KG1 (cell line): Measurements from ENCODE around the gene GCLC.

Experiments used
- DNase-seq: peaks from one replicate; lab custom pipeline; 2025; lab: John Stamatoyannopoulos, UW

Gene GCLC

DNA sequence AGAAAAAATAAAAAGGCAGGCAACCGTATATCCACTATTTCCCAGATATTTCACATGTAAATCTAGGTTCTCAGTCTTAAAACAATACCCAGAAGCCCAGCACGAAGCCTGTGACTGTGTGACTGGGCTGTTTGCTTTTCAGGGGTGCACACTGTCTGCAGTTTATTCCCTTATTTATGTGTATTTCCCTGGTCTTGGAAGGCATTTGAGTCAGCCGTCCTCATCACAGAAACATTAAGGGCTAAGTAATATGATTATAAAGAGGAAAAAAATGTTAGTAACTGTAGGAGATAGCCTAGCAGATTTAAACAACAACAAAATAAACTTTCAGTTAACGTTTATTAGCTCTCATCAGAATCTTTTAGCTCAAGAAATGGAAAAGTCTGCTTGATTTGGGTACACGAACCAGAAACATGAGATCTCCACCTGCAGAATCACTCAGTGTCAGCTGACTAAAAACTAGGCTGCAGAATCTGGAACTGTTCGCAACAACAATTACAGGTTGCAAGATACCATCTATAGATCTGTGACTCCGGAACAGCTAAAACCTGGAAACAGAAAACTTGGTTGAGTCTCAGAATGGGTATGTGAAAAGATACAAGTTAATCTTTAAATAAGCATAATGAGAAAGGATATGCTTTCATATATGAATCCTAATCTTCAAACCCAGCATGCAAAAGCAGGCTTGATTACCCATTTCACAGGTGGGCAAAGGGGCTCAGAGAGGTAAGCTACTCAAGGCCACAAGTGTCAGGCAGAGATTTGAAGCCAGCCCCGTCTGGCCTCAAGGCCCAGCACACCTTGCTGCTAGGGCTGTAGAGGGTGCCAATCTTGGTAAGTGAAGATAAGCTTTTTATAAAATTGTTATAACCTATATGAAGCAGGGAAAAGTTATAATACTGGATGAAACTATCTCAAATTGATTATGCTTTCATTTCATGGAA, 21.1 kb downstream of the GCLC start:
- DNase-seq, result no peak

DNA sequence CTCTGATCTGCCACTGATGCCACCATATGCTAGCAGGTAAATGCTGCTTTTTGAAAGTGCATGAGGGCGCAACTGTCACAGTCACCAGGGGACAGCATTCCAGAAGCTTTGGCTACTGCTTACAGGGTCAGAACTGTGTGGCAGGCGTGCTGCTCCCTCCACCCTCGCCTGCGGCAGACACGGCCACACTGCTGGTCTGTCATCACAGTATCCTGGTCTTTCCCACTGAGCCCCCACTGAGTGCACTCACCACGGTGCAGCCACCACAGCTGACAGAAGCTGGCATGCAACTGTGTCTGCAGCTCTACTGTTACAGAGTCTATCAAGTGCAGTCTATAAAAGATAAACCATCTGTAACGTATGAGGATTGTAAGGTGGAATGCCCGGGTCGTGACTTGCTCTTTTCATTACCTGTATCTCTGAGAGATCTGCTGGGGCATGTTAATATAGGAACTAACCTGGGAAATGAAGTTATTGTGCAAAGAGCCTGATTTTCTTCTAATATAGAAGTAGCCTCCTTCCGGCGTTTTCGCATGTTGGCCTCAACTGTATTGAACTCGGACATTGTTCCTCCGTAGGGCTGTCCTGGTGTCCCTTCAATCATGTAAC, 24.5 kb downstream of the GCLC start:
- no peak for DNase-seq

DNA sequence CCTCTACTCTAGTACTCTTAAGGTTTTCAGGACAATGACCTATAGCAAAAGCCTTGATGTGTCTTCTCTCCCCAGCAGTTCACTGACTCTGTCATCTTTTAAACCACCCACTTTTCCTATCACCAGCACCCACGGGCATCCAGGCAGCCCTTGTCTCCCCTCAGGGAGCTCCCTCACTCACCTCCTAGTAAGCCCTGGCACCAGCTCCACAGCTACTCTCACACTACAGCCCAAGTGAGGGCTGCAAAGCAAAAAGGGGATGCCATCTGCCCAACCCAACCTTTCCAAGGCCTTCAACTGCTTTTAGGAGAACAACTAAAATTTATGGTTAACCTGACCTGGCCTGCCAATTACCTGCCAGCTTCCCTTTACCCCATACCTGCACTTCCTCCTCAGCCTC, 26.0 kb downstream of the GCLC start:
- DNase-seq, result no peak

DNA sequence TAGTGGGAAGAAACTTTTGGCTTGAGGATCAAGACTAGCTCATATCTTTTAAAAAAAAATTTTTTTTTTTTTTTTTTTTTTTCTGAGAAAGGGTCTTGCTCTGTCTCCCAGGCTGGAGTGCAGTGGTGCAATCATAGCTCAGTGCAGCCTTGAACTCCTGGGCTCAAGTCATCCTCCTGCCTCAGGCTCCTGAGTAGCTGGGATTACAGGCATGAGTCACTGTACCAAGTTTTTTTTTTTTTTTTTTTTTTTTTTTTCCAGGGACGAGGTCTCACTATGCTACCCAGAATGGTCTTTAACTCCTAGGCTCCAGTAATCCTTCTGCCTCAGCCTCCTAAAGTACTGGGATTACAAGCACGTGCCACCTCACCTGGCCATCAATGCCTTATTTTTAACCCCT, 27.9 kb downstream of the GCLC start:
- DNase-seq, result no peak

DNA sequence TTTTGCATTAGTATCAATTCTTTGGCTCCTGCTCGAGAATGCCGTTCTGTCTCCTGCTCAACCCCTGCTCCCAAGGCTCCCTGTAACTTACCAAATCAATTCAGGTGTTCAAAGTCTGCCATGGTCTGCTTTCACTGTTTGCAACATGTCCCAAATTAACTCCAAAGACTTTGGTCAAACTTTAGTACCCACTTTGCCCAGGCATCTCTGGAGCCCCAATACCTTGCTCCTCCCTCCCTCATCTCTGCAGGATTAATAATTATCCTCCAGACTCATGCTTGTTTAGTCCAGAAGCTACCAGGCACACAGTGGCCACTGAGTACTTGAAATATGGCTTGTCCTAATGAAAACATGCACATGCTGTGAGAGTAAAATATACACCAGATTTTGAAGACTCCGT, 30.2 kb downstream of the GCLC start:
- no peak for DNase-seq

DNA sequence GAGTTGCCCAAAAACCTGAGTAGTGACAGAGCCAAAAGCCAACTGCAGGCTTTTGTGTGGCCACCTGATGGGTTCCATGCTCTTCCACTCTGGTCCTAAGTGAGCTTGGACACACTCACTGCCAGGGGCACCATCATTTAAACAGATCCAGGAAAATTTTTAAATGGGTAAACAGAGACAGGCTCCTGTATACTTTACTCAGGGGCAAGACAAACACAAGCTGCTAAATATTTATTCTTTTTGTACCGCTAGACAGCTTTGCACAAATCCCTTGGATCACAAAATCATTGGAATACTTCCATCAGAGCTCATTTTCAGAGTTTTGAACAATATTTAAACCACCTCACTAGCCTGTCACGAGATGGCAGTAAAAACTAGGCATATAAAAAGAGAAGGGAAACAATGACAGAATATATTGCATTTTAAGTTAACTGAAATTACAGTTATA, 31.4 kb downstream of the GCLC start:
- no peak for DNase-seq

DNA sequence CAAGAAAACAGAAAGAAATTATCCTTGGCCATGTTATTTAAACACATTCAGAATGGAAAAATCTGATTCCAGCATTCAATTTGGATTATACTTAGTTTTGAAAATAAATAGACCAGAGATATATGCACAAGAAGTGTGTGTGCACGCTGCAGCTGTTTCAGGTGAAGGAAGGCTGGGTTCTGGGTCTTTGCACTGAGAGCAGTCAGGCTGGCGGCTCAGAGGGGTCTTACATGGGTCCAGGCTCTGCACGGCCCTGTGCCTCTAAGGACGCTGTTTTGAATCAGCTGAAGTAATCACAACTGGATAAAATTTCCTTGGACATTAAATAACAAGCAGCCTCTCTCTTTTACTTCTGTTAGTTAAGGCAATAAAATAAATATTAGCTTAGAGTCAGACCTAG, 31.8 kb downstream of the GCLC start:
- DNase-seq, result no peak

DNA sequence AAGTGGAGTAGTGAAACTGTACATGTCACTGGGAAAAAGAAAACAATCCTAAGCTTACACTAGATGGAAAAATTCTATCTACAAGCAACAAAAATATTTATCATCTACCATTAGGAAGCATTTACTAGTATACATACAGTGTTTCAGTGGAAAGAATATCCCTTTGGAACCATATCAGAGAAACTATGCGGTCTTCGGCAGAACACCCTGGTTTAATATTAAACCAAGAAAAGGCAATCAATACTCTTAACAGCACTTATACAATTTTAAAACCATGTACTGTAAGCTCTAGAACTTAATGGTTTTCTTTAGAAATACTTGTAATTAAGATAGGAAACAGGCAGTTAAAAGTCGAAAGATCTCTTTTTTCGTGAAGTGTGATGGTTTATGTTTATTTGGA, 32.3 kb downstream of the GCLC start:
- no peak for DNase-seq

DNA sequence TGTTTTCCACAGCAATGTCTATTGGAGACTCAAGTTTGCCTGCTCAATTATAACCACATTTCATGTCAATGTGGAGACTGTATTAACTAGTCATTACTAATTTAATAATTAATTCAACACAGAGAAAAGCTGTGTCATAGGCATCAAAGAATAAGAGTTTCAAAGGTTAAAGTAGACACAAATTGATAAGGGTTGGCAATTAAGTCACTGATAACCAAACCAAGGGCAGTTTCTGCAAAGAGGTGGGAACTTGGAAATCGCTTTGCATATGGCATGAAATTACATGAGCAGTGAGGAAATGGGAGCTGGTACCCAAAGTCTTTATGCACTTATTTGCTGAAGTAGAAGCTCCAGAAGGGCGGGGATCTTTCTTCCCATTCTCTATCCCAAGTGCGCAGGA, 34.2 kb downstream of the GCLC start:
- no peak for DNase-seq

DNA sequence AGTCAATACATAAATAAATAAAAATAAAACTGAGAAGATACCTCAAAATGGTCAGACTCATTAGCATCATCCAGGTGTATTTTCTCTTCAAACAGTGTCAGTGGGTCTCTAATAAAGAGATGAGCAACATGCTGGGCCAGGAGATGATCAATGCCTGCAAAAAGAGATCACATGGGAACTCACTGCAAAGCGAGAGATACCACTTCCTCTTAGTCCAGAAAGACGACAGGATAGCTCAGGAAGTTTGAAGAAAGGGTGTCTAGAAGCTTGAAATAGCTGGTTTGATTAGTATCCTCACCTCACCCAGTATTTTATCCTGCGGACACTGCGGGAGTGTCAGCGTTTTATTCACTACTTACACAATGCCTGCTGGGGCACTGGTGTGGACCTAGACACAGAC, 38.0 kb downstream of the GCLC start:
- DNase-seq, result no peak

DNA sequence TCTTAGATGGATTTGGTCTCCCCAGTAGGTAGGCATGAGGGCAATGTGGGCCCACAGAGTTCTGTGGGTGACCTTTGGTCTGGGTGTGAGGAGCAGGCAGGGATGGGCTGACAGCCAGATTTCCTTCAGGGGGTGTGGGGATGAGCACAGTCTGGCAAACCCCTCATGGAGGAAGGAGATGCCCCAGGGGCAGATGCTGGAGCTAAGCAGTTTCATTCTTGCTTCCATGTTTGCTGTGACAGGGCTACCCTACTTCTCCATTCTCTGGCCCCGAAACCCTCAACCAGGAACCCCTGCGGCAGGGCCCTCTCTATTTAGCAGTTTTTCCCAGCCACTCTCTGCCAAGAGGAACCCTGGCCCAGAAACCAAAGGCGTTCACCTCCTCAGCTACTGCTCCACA, 40.4 kb downstream of the GCLC start:
- DNase-seq, result no peak

DNA sequence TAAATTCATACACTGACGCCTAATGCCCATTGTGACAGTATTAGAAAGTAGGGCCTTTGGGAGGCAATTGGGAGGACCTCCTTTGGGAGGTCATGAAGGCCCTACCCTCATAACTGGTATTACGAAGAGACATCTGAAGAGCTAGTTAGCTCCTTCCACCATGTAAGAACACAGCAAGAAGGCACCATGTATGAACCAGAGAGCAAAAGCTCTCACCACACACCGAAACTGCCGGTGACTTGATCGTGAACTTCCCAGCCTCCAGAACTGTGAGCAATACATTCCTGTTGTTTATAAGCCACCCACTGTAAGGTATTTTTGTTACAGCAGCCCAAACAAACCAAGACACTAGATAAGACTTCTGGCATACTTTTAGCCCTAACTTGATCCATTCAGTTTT, 41.8 kb downstream of the GCLC start:
- no peak for DNase-seq

DNA sequence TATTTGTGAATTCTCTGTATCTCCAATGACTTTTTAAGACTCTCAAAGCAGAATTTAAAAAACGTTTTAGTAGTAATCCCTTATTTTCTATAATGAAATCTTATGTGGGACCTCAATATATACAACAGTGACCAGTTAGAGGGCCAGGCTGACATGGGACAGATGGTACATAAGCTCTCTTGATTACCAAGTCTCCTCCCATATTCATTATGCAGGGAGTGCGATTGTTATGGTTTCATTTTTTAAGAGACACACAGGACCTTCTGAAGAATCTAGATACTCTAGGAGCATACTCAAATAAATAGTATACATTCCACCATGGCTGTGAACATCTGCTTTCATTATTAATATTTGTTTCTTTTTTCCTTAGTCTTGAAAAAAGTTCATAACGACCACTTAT, 43.5 kb downstream of the GCLC start:
- DNase-seq, result no peak

DNA sequence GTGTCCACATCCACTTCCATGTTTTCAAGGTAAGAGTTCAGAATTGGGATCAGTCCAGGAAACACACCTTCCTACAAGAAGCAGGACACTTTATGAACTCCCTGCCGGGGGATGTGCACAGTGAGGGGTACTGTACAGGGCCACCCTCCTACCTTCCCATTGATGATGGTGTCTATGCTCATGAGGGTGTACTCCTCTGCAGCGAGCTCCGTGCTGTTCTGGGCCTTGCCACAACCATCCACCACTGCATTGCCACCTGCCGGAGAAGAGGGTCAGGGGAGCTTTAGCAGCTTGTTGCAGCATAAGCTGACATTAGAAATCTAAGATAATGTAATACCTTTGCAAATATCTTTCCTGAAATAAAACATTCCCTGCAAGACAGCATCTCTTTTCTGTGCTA, 44.8 kb downstream of the GCLC start:
- no peak for DNase-seq

DNA sequence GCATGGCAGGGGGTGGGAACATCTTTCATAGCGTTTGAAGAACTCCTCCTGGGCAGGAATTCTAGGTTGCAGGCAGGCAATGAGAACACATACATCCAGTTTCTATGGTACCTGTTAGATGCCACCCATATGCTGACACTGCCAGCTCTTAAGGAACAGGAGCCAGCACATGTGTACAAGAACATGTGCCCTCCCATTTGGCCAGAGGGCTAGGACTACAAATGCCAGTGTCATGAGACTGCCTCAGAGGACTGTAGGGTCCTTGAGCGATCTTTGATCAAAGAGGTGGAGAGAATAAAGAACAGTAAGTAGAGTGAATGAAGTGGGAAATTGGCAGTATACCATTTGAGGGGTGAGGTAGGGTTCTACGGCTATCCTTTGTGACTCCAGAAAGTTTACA, 45.8 kb downstream of the GCLC start:
- no peak for DNase-seq

DNA sequence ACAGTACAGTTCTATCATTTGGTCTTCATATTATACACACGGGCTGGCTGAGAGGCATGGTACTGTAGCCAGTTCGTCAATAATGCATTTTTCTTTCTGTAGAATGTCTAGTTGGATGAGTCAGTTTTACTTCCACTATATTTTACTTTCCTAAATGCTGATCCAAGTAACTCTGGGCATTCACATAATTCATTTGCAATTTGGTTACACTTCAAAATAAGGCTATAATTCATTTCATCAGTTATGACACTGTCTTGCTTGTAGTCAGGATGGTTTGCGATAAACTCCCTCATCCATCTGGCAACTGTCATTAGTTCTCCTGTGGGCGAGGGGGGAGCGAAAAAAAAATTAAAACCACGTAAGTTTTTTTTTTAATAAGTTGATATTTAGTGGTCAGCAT, 46.3 kb downstream of the GCLC start:
- no peak for DNase-seq

DNA sequence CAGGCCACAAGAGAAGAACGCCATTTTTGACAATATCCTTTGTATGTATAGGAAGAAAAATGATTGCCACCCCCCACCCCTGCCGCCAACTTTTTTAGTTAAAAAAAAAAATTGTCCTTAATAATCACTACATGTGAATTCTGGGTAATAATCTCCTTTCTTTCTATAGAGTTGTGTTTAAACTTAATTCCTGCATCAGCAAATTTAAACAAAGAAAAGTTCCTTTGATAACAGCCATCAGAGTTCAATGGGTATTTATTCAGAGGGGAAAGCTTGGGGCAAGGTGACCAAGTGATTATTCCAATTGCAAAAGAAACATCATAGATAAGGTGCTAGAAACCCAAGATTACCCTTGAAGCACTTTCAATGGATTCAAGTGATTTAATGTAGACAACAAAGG, 47.0 kb downstream of the GCLC start:
- DNase-seq, result no peak

DNA sequence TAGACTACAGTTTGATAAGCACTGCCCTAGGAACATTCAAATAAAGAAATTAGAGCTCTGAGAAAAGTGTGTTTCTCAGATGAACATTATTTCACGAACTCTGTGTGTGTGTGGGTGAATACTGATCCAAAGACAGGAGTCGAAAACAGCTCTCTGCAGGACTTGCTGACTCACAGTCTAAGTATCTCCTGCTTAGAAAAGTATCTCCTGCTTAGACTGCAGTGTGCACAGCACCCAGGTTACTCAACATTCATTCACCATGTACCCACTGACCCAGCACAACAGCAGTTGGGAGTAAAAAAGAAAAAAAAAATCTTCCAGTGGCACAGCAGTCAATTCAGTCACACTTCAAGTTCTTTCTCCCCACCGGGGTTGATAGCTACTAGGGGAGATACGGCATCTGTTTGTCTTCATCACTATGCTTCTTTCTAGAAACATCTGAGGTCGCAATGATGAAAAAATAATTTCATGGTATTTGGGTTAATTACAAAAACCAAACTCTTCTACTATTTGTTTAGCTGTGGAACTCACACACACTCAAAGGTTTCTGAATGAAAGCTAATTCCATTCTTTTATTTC, 48.0 kb downstream of the GCLC start:
- no peak for DNase-seq

DNA sequence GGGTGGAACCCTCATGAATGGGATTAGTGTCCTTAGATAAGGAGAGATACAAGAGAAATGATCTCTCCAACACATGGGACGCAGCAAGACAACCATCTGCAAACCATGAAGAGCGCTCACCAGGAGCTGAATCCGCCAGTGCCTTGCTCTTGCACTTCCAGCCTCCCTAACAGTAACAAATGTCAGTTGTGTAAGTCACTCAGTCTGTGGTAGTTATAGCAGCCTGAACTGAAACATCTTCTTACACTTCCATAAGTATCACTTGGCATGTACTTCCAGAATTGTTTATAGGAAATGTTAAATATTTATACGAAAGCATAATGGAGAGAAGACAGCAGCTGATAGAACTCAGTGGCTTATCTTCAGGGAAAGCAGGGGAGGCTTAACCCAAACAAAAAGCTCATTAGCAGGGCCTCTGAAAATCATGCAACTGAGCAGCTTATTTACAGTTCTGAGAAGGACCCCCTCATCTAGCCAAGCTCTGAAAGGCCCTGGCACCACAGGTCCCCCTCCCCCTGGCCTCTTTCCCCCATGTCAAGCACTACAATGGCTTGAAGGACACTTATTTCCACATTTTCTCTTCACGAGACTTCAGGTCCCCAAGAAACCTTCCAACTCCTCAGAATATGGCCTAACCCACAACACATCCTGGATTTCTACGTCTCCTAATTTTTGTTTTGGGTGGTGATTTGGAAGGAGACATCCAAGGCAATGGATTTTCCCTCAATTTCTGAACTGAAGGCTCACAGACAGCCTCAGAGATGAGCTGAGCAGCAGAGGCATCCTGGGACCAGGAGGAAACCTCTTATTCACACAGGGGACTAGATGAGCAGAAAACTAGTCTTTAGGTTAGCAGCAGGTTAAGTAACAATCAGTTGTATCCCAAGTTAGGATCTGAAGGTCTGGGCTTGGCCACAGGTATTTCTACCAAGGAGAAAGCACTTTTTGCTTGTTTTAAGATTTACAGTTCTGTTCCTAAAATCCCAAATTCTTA, 49.1 kb downstream of the GCLC start:
- DNase-seq, result no peak

DNA sequence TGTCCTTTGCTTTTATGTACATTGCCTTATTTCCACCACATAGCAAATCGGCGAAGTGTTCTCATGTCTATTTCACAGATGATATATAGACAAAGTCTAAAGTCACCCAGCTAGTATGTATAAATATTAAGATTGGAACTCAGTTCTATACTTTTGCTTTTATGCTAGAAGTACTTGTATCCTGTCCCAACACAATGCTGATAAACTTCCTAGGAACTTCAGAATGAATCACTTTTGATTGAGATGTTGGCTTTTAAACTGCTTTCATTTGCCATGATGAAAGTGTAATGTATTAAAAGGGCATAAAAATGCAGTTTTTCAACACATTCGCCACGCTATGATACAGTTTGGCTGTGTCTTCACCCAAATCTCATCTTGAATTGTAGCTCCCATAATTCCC, 50.8 kb downstream of the GCLC start:
- no peak for DNase-seq

DNA sequence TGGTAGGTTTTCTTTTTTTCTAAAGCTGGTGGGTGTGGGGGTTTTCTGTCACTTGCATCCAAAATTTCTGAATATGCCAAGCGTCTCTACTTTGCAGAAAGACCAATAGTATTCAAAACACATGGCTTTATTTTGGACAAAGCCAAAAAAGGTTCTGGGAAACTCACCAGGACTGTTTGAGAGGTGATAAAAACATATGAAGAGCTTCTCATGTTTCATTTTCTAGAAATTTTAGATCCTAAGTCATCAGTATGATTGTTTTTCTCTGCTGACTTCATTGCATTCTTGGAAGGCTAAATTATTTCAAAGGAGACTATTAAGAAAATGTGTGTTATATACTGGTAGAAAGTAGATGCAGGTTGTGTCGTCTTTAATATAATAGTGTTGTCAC, 51.3 kb downstream of the GCLC start:
- DNase-seq, result no peak
